Mesodermal cell (in vitro differentiated cells): ENCODE measurements around the gene KAZN.

ENCODE experiments used
- H3K27ac ChIP-seq: 2 replicates; pipeline ENCODE4 v1.7.0; 2013; ENCODE audit warnings: mild to moderate bottlenecking, low read depth, low read length, moderate library complexity; ENCODE audit not compliant: severe bottlenecking
- H3K36me3 ChIP-seq: 2 replicates; pipeline ENCODE4 v1.7.1; 2013; ENCODE audit warnings: mild to moderate bottlenecking, low read length, moderate library complexity; ENCODE audit not compliant: control insufficient read depth, insufficient read depth
- H3K4me1 ChIP-seq: one replicate; pipeline ENCODE4 v1.7.1; 2013; ENCODE audit warnings: mild to moderate bottlenecking, low read length; ENCODE audit not compliant: insufficient read depth, control insufficient read depth, poor library complexity, severe bottlenecking
- H3K4me3 ChIP-seq: 2 replicates; pipeline ENCODE4 v1.7.0; 2013; ENCODE audit warnings: low read length, control low read depth, mild to moderate bottlenecking; ENCODE audit not compliant: insufficient read depth, poor library complexity, severe bottlenecking; ENCODE audit errors: extremely low read depth
- H3K9me3 ChIP-seq: 2 replicates; pipeline ENCODE4 v1.7.1; 2013; ENCODE audit warnings: mild to moderate bottlenecking, low read length, moderate library complexity; ENCODE audit not compliant: control insufficient read depth
- WGBS, 2 experiments: methylation state at CpG; one replicate each; pipeline ENCODE4 v1.1.5; 2013; ENCODE audit warnings: missing lambda C conversion rate in 2 of 2; ENCODE audit not compliant: insufficient coverage in 2 of 2; 5-methylcytosine and 5-hydroxymethylcytosine counted together

Gene KAZN

DNA sequence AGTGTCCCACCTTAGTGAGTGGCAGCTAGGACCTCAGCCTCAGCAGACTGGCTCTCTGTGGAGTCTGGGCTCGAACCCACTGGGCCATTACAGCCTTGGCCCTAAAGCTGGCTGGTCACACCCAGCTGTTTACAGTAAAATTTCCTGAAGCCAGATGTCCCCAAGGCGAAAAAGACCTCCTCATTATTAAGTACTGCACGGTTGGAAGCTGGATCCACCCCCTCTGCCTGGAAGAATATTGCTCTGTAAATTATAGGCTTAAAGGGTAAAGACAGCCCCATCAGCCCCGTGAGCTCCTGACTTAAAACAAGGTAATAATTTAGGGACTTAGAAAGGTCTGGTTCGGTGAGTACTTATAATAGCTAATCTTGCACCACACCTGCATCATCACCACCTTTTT is 524.8 kb downstream of the KAZN start:
- 83 to 100% methylated on average over 2 of the region's 5 CpGs for WGBS, 2 experiments
- Histone ChIP-seq H3K9me3 (no peaks in the 10 kb centered on the region), H3K4me1 (no peaks in the 10 kb centered on the region), H3K4me3 (no peak overlapping the region), H3K36me3 (no peaks in the 10 kb centered on the region), H3K27ac (no peak overlapping the region)

DNA sequence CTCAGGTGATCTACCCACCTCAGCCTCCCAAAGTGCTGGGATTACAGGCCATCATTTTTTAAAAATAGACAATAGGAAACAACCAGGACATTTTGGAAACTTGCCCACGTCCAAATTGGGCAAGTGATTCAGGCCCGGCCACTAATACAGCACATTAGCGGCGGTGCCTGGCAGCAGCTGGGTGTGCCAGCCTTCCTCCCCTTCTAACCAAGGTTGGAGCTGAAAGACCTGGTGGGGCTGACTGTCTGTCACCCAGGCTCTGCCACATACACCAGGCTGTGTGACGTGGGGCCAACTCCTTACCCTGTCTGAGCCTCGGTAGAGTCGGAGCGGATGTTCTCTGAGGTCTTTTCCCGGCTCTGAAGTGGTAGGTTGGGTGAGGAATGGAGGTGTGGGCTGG is 525.4 kb downstream of the KAZN start:
- no peak overlapping the region for H3K27ac ChIP-seq
- H3K4me1 ChIP-seq, result no peaks in the 10 kb centered on the region
- 91 to 97% methylated on average over 4 to 8 of the region's 9 CpGs for WGBS, 2 experiments
- H3K4me3 ChIP-seq, result no peak overlapping the region
- no peaks in the 10 kb centered on the region for H3K36me3 ChIP-seq
- no peaks in the 10 kb centered on the region for H3K9me3 ChIP-seq

DNA sequence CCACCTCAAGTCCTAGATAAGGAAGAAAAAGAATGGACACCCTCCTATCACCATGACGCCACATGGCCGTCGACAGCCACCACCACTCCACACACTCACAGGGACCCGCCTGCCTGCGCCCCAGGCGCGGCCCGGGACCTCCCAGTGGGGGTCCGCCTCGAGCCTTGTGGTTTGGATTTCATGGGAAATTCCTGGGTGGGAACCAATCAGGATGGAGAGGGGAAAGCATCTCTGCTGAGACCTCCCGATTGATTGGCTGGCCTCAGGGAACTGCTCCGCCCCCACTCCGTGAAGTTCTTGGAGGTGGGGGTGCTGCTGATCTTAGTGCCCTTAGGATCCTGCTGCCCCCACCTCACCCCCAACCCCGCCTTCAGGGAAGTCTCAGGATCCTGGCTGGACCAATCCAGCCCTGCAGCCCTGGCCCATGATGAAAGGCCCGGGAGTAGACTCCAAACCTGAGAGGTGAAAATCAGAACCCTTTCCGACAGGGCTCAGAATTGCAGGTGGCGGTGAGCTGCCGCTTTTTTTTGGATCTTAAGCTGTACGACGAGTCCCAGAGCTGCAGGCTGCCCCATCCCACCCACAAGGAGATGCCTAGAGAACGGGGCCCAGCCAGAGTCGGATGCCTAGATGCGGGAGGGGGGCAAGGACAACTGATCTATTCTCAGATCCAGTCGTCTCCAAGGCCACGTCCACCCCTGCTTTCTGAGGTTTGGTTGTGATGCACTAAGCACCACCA is 526.0 kb downstream of the KAZN start:
- Histone ChIP-seq H3K4me3 (no peak overlapping the region), H3K4me1 (no peaks in the 10 kb centered on the region), H3K36me3 (no peaks in the 10 kb centered on the region), H3K9me3 (no peaks in the 10 kb centered on the region), H3K27ac (no peak overlapping the region)
- WGBS, 2 experiments, result 93 to 97% methylated on average over 11 to 15 of the region's 25 CpGs

DNA sequence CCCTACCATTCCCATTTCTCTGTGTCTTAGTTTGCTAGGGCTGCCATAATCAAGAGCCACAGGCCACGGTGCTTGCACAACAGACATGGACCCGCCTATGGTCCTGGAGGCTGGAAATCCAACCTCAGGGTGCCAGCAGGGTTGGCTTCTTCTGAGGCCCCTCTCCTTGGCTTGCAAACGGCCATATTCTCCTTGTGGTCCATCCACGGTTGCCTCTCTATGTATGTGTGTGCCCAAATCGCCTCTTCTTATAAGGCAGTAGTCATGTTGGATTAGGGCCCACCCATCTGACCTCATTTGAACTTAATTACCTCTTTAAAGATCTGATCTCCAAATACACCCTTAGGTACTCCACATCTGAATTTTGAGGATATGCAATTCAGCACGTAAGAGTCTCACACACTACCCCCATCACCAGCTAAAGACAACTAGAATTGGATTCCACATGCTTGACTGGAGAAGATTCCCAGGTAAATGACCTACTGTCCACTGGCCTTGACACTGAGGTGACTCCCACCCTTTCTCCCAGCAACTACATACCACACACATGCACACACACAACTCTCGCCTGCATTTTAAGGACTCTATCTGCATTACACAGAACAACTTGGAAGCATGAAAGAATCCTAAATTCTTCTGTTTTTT is 526.7 kb downstream of the KAZN start:
- Histone ChIP-seq H3K36me3 (no peaks in the 10 kb centered on the region), H3K9me3 (peaks cover 6% of the 10 kb centered on the region), H3K27ac (no peak overlapping the region), H3K4me3 (no peak overlapping the region), H3K4me1 (no peaks in the 10 kb centered on the region)
- whole genome bisulfite sequencing, 2 experiments, result 85 to 92% methylated on average over 6 to 7 of the region's 7 CpGs

DNA sequence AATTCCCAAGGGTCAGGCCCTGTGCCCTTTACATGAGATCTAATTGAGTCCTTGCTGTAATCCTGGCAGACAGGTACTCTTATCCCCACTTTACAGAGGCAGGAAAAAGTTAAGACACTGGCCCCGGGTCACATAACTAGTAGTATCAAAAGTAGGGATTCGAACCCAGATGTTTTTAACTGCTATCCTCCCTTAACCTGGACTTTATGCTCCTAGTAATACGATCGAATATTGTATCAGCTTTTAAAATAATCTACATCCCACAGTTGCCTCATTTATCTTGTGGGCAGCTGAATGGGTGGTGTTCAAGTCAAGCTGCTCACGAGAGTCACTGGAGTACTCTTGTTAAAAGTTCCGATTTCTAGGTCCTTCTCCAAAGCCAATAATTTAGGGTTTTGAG is 529.6 kb downstream of the KAZN start:
- H3K9me3 ChIP-seq, result peaks cover 7% of the 10 kb centered on the region
- 89% methylated on average over 4 to 6 of the region's 6 CpGs for WGBS, 2 experiments

DNA sequence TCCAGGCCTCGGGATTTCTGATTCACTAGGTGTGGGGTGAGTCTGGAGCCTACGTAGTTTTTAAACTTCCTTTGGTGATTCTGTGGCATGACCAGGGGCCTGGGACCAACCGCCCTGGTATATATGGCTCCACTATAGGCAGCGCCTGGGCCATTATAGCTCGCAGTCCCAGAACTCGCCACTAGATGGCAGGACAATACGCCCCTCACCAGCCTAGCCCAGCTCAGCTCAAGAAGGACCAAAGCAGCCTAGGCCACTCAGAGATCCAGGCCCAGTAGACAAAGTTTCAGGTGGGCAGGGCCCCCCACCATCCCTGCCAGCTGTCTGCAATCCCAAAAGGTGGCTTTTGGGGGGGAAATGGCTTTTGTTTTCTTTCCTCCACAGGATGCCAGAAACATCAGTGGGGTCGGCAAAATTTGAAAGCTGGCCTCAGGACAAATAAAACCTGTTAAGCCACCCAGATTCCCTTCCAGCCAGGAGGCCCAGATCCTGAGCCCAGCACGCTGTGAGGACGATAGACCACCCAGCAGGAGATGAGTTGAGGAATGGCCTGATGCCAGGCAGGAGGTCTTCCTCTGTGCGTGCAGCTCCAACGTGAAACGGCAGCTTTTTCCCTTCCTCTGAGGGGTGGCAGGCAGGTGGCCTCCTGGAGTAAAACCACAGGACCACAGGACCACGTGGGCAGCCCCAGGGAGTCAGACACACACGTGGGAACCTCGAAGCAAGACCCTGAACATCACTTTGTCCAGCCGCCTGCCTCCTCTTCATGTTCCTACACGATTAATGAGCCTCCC is 530.2 kb downstream of the KAZN start:
- Histone ChIP-seq H3K27ac (no peak overlapping the region), H3K4me3 (no peak overlapping the region), H3K9me3 (peaks cover 7% of the 10 kb centered on the region), H3K36me3 (no peaks in the 10 kb centered on the region), H3K4me1 (no peaks in the 10 kb centered on the region)
- 39 to 50% methylated on average over 15 to 18 of the region's 18 CpGs for WGBS, 2 experiments

More for the DNA sequence above, 529.6 kb downstream of the KAZN start:
- H3K36me3 ChIP-seq, result no peaks in the 10 kb centered on the region
- no peak overlapping the region for H3K4me3 ChIP-seq
- no peak overlapping the region for H3K27ac ChIP-seq
- no peaks in the 10 kb centered on the region for H3K4me1 ChIP-seq

DNA sequence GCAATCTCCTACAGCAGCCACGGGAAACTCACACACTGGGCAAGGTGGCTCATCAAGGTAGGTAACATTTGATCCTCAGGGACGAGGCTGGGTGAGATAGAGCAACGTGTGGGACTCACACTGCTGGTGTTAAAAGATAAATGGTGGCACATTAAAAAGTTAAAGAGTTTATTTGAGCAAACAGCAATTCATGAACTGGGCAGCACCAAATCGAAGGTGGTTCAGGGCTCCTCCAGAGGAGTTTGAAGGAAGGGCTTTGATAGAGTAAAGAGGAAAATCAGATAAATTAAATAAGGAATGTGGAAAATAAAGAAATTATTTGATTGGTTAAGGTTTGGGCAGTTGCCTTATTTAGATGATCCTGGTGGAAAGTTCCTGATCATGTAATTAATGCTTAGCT is 531.5 kb downstream of the KAZN start:
- Histone ChIP-seq H3K9me3 (peaks cover 7% of the 10 kb centered on the region), H3K4me1 (no peaks in the 10 kb centered on the region), H3K36me3 (no peaks in the 10 kb centered on the region), H3K4me3 (no peak overlapping the region), H3K27ac (no peak overlapping the region)
- 93 to 95% methylated on average over 4 of the region's 4 CpGs for WGBS, 2 experiments

DNA sequence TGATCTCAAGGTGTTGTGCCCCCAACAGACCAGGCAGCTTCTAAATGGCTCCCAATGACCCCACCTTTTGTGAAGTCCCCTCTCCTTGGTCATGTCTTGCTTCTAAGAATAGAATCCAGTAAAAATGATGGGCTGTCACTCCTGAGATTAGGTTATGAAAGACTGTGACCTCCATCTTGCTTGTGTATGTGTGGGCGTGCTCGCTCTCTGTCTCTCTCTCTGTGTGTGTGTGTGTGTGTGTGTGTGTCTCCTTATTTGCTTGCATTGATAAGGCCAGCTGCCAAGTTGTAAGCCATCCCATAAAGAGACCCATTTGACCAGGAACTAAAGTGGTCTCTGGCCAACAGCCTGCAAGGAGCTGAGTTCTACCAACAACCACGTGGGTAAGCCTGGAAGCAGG is 532.1 kb downstream of the KAZN start:
- Histone ChIP-seq H3K9me3 (peaks cover 7% of the 10 kb centered on the region), H3K4me1 (no peaks in the 10 kb centered on the region), H3K27ac (no peak overlapping the region), H3K36me3 (no peaks in the 10 kb centered on the region), H3K4me3 (no peak overlapping the region)
- WGBS, 2 experiments, result 90 to 94% methylated on average over 3 of the region's 3 CpGs

DNA sequence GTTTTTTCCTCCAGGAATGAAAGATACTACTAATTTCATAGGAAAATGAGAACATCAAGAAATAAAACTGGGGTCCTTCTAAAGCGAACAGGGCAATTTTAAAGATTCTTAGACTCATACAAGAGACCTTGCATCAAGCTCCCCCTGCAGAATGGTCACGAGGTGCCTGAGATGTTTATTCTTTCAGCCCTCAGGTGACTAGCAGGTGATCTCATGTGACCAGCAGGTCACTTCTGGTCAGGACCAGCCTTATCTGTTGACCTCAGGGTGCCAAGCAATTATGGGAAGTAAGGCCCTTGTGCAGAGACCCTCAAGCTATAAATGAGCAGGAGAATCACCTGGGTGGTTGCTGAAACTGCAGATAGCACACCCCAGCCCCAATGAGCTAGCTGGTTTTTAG is 534.5 kb downstream of the KAZN start:
- H3K4me3 ChIP-seq, result no peak overlapping the region
- H3K4me1 ChIP-seq, result no peaks in the 10 kb centered on the region
- no peaks in the 10 kb centered on the region for H3K36me3 ChIP-seq
- H3K27ac ChIP-seq, result no peak overlapping the region
- WGBS, 2 experiments, result 88 to 90% methylated on average over 2 of the region's 2 CpGs
- H3K9me3 ChIP-seq, result peaks cover 7% of the 10 kb centered on the region

DNA sequence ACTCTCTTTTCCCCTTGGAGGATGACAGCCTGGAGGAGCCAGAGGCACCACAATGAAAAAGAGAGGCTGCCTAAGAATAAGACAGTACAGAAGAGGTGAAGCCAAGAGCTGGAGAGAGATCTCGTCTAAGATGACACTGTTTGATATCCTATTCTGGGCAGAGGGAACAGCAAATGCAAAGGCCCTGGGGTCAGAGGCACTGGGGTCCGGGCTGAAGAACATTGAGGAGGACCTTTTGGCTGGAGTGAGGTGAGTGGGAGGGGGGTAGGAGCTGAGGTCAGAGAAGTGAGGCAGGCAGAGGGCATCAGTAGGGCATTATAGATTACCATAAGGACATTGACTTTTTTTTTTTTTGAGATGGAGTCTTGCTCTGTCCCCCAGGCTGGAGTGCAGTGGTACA is 535.8 kb downstream of the KAZN start:
- Histone ChIP-seq H3K9me3 (peaks cover 7% of the 10 kb centered on the region), H3K4me1 (no peaks in the 10 kb centered on the region), H3K36me3 (no peaks in the 10 kb centered on the region), H3K27ac (no peak overlapping the region), H3K4me3 (no peak overlapping the region)
- 93 to 96% methylated on average over 1 to 2 of the region's 2 CpGs for WGBS, 2 experiments
